ENCODE measurements around the gene ADAP1.

ADAP1 gene

DNA sequence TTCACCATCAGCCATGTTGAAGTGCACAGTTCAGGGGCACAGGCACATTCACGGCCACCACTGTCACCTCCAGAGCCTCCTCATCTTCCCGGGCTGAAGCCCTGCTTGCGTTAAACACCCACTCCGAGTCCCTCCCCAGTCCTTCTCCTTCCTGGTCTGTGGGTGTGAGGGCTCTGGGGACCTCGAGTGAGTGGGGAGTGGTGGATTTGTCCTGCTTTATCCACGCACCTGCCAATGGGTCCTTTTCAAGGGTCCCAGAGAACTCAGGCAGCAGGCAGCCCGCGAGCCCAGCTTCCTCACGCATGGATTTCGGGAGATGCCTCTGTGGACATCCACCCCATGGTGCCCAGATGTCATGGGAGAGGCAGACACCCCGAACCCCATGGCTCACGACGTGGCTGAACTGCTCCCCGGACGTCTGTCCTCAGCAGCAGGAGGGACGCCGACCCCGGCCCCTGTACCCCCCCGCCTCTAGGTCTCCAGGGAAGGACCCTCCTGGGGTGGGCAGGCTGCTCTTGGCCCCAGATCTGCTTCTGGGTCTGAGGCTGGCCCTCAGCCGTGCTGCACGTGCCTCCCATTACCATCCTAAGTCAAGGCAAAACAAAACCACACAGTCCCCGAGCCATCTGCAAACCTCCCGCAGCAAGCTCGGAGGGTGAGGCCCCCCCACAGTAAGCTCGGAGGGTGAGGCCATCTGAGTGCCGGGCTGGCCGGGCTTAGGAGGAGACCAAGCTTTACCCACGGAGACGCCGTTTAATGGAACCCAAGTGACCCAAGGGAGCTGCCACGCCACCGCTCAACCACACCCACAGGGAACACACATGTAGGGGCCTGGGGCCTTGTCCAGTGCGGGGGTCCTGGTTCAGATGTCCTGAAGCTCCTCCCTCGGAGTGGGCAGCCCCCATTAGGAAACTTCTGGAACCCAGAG lies 37.5 kb upstream of the ADAP1 start:
- H3K27me3 Mint-ChIP-seq: no peaks in the 10 kb centered on the region
- H3K36me3 Mint-ChIP-seq (ENCODE audit: low read depth): no peaks in the 10 kb centered on the region
- no peaks in the 10 kb centered on the region for H3K9me3 Mint-ChIP-seq
- no peak overlapping the region for H3K27ac Mint-ChIP-seq
- no peak overlapping the region for H3K4me3 Mint-ChIP-seq
- H3K4me1 Mint-ChIP-seq (ENCODE audit: low read depth): peaks cover 6% of the 10 kb centered on the region

- H3K4me1 Mint-ChIP-seq (ENCODE audit: low read depth): peaks cover 6% of the 10 kb centered on the region
- no peaks in the 10 kb centered on the region for H3K36me3 Mint-ChIP-seq (ENCODE audit: low read depth)
- H3K27ac Mint-ChIP-seq: no peak overlapping the region
- no peaks in the 10 kb centered on the region for H3K9me3 Mint-ChIP-seq
- no peak overlapping the region for H3K4me3 Mint-ChIP-seq
- H3K27me3 Mint-ChIP-seq: peaks cover 4% of the 10 kb centered on the region
These were observed 36.7 kb upstream of the ADAP1 start for GRCh38 chr7:990933-991728.

DNA sequence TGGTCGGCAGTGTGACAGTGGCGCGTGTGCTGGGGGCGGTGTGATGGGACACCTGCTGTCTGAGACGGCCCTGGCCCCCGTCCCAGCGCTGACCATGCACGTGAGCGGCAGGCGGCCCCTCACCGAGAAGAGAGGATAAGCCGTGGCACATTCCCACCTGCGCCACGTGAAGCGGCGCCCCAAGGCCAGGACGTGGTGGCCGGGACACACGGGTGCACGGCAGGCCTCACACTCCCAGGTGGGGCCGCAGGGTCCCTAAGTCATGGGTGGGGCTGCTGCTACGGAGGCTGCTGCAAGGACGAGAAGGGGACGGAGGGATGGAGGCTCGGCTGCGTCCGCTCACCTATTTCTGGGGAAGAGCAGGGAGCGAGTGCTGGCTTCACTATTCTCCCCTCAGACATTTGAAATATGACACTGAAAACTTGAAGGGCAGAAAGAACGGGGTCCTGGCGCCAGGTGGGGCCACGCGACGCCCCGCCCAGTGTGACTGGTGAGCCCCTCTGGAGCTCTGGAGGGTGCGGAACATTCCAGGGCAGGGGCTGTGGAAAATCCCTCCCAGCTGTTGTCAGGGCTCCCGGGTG lies 36.0 kb upstream of the ADAP1 start:
- no peak overlapping the region for H3K4me3 Mint-ChIP-seq
- peaks cover 7% of the 10 kb centered on the region for H3K27me3 Mint-ChIP-seq
- H3K4me1 Mint-ChIP-seq (ENCODE audit: low read depth): peaks cover 6% of the 10 kb centered on the region
- H3K9me3 Mint-ChIP-seq: no peaks in the 10 kb centered on the region
- no peaks in the 10 kb centered on the region for H3K36me3 Mint-ChIP-seq (ENCODE audit: low read depth)
- no peak overlapping the region for H3K27ac Mint-ChIP-seq

- Mint-ChIP-seq H3K27me3 (peaks cover 8% of the 10 kb centered on the region), H3K36me3 (ENCODE audit: low read depth) (no peaks in the 10 kb centered on the region), H3K4me1 (ENCODE audit: low read depth) (peaks cover 6% of the 10 kb centered on the region), H3K9me3 (no peaks in the 10 kb centered on the region), H3K4me3 (no peak overlapping the region), H3K27ac (no peak overlapping the region)
These were observed 34.6 kb upstream of the ADAP1 start for GRCh38 chr7:988963-989529.

GRCh38 chr7:988426-988911 lies 34.0 kb upstream of the ADAP1 start:
- Mint-ChIP-seq H3K27ac (no peak overlapping the region), H3K9me3 (no peaks in the 10 kb centered on the region), H3K27me3 (peaks cover 8% of the 10 kb centered on the region), H3K36me3 (ENCODE audit: low read depth) (no peaks in the 10 kb centered on the region), H3K4me1 (ENCODE audit: low read depth) (peaks cover 6% of the 10 kb centered on the region), H3K4me3 (no peak overlapping the region)

DNA sequence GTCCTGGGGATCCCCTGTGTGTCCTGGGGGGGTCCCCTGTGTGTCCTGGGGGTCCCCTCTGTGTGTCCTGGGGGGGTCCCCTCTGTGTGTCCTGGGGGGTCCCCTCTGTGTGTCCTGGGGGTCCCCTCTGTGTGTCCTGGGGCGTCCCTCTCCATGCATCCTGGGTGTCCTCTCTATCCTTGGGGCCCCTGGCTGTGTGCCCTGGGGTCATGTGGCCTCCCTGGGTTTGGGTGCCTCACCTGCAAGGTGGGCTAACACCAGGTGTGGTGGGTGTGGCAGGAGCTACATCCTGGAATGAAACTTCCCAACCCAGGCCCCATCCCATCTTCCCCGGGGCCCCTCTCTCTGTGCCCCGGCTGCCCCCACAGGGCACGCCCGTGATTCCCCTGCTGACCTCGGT lies 33.4 kb upstream of the ADAP1 start:
- H3K27ac Mint-ChIP-seq: no peak overlapping the region
- H3K36me3 Mint-ChIP-seq (ENCODE audit: low read depth): no peaks in the 10 kb centered on the region
- no peaks in the 10 kb centered on the region for H3K9me3 Mint-ChIP-seq

GRCh38 chr7:986766-987751 lies 32.6 kb upstream of the ADAP1 start:
- no peaks in the 10 kb centered on the region for H3K36me3 Mint-ChIP-seq (ENCODE audit: low read depth)
- no peak overlapping the region for H3K4me3 Mint-ChIP-seq
- no peaks in the 10 kb centered on the region for H3K9me3 Mint-ChIP-seq
- H3K4me1 Mint-ChIP-seq (ENCODE audit: low read depth): no peaks in the 10 kb centered on the region
- H3K27me3 Mint-ChIP-seq: peaks cover 8% of the 10 kb centered on the region
- H3K27ac Mint-ChIP-seq: no peak overlapping the region

More for the DNA sequence above, 33.4 kb upstream of the ADAP1 start:
- H3K4me3 Mint-ChIP-seq: no peak overlapping the region
- peaks cover 2% of the 10 kb centered on the region for H3K4me1 Mint-ChIP-seq (ENCODE audit: low read depth)
- H3K27me3 Mint-ChIP-seq: peaks cover 8% of the 10 kb centered on the region

DNA sequence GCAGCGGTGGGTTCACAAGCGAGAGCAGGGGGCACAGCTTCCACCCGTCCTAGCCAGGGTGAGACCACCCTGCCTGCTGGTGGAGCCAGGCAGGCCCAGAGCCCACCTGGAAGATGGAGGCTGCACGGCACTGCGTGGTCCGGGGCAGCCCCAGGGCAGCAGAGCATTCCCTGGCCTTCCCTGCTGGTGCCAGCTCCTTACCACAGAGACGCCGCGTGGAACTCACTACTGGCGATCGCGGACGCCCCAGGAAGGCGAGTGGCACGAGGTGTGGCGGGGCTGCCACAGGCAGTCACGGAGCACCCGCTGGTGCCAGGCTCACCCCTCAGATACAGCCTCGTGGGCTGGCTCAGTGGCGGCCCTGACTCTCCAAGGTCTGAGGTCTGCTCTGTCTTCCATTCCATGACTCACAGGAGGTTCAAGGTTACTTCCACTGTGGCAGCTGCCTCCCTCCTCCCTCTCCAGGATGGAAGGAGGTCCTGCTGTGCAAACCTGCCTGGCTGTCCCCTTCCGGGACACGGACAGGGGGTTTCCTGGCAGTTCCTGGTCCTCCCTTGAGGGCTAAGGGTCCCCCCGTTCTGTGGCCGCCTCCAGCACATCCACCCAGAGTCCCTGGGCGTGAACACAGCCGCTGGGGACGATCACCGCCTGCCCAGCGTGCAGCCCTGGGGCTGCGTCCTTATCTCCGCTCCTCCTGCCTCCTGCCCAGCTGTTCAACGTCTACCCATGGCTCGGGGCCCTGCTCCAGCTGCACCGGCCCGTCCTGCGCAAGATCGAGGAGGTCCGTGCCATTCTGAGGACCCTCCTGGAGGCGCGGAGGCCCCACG lies 31.6 kb upstream of the ADAP1 start:
- Mint-ChIP-seq H3K36me3 (ENCODE audit: low read depth) (no peaks in the 10 kb centered on the region), H3K27ac (no peak overlapping the region), H3K27me3 (peaks cover 8% of the 10 kb centered on the region), H3K4me1 (ENCODE audit: low read depth) (no peaks in the 10 kb centered on the region), H3K9me3 (no peaks in the 10 kb centered on the region), H3K4me3 (no peak overlapping the region)

DNA sequence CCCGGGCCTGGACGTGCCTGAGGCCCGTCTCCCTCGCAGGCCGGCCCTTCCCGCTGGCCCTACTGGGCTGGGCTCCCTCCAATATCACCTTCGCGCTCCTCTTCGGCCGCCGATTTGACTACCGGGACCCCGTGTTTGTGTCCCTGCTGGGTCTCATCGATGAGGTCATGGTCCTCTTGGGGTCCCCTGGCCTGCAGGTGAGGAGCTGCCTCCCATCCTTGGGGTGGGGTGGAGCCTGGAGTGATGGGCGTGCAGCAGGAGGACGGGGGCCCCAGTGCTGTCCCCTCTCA lies 30.6 kb upstream of the ADAP1 start:
- no peak overlapping the region for H3K4me3 Mint-ChIP-seq

GRCh38 chr7:984361-985126 lies 30.1 kb upstream of the ADAP1 start:
- H3K27ac Mint-ChIP-seq: no peak overlapping the region
- no peaks in the 10 kb centered on the region for H3K9me3 Mint-ChIP-seq
- peaks cover 8% of the 10 kb centered on the region for H3K27me3 Mint-ChIP-seq
- H3K4me1 Mint-ChIP-seq (ENCODE audit: low read depth): no peaks in the 10 kb centered on the region
- no peaks in the 10 kb centered on the region for H3K36me3 Mint-ChIP-seq (ENCODE audit: low read depth)
- H3K4me3 Mint-ChIP-seq: no peak overlapping the region

More for the DNA sequence above, 30.6 kb upstream of the ADAP1 start:
- Mint-ChIP-seq H3K27ac (no peak overlapping the region), H3K36me3 (ENCODE audit: low read depth) (no peaks in the 10 kb centered on the region), H3K27me3 (peaks cover 8% of the 10 kb centered on the region), H3K4me1 (ENCODE audit: low read depth) (no peaks in the 10 kb centered on the region), H3K9me3 (no peaks in the 10 kb centered on the region)

- Mint-ChIP-seq H3K9me3 (no peaks in the 10 kb centered on the region), H3K27ac (no peak overlapping the region), H3K27me3 (peaks cover 8% of the 10 kb centered on the region), H3K4me1 (ENCODE audit: low read depth) (no peaks in the 10 kb centered on the region), H3K36me3 (ENCODE audit: low read depth) (no peaks in the 10 kb centered on the region), H3K4me3 (no peak overlapping the region)
These were observed 29.2 kb upstream of the ADAP1 start for GRCh38 chr7:983616-984071.

DNA sequence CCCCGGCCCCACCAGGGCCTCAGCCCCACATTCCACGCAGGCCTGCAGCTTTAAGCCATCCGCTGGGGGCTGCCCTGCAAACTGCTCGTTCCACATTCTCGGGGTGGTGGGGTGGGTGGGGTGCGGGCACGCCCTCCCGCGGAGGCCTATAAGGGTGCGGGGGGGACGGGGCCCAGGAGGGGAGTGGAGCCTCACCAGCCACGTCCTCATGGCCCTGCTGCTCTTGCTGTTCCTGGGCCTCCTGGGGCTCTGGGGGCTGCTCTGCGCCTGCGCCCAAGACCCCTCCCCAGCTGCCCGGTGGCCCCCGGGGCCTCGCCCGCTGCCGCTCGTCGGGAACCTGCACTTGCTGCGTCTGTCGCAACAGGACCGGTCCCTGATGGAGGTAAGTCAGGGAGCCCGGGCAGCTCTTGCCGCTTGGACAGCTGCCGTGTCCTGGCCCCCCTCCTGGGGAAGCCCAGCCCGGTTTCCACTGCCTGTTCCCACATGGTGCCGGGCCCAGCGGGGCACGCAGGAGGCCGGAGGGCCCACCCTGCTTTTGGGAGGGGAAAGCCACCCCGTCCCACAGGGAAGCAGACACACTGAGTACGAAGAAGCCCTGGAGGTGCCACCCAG lies 28.6 kb upstream of the ADAP1 start, which contains the start of gene CYP2W1:
CYP2W1 (plus strand) TSS at position 178 of the 612 bp plus-strand sequence; CDS start at position 209, 31 bp downstream.
- H3K36me3 Mint-ChIP-seq (ENCODE audit: low read depth): no peaks in the 10 kb centered on the region
- H3K9me3 Mint-ChIP-seq: no peaks in the 10 kb centered on the region
- no peak within 1 kb of the TSS for H3K4me3 Mint-ChIP-seq
- H3K27me3 Mint-ChIP-seq: peaks cover 8% of the 10 kb centered on the region
- H3K4me1 Mint-ChIP-seq (ENCODE audit: low read depth): no peaks in the 10 kb centered on the region
- H3K27ac Mint-ChIP-seq: no peak within 1 kb of the TSS

Measured in stimulated activated naive CD8-positive, alpha-beta T cell treated with anti-CD3 and anti-CD28 coated beads, Interleukin-15, Interleukin-2, amounts not matched to agents 100 ng/mL and 50 ng/mL, for 24 hours (primary cell).